Measurements from ENCODE around the gene ASB13. TPM values are rescaled to one million over a fixed set of nuclear protein-coding genes. Genes with fewer than 3 reads are reported as not detected.
A peak's percentile ranks its signal among the peaks of the same experiment; 100 is the strongest.

Gene ASB13
- total and polyA plus RNA-seq, 2 of the 13 experiments (the other 11 are each of a cell fraction or from before 2014, with no cell fraction given): 9.3 to 15.4 TPM

GRCh38 chr10:5659702-5660528 is 6.5 kb downstream of the ASB13 start (continued):
- TF ChIP-seq MEIS1 (CRISPR knock-in tag; IDR thresholded peaks at IDR 0.05; ENCODE audit: borderline replicate concordance) (no peak; the same call in 1 of the 2 replicates), SUZ12 (IDR thresholded peaks at IDR 0.05; ENCODE audit: low read depth, low read length) (no peak), DPF2 (CRISPR knock-in tag; IDR thresholded peaks at IDR 0.05; ENCODE audit: borderline replicate concordance, low read depth) (peak; percentile 60; the same call in 1 of the 2 replicates), PRDM4 (CRISPR knock-in tag; IDR thresholded peaks at IDR 0.05; ENCODE audit: borderline replicate concordance) (no peak), ZNF17 (CRISPR knock-in tag; IDR thresholded peaks at IDR 0.05) (no peak), ZNF484 (CRISPR knock-in tag; IDR thresholded peaks at IDR 0.05; ENCODE audit: borderline replicate concordance, low read depth) (no peak), ATM (IDR thresholded peaks at IDR 0.05; ENCODE audit: borderline replicate concordance) (no peak), JDP2 (CRISPR knock-in tag; IDR thresholded peaks at IDR 0.05; ENCODE audit: borderline replicate concordance) (no peak), KLF9 (CRISPR knock-in tag; IDR thresholded peaks at IDR 0.05; ENCODE audit: low read depth) (no peak), ZBTB49 (CRISPR knock-in tag; IDR thresholded peaks at IDR 0.05; ENCODE audit: borderline replicate concordance) (no peak), FOXC1 (CRISPR knock-in tag; IDR thresholded peaks at IDR 0.05; ENCODE audit: borderline replicate concordance) (no peak; the same call in 1 of the 2 replicates), ZBTB25 (CRISPR knock-in tag; IDR thresholded peaks at IDR 0.05) (0 out of 2 replicates have a peak, but pooled peaks have one; percentile 55), FOXA1 (IDR thresholded peaks at IDR 0.05) (peak; percentile 63), FOXA1 (CRISPR knock-in tag; IDR thresholded peaks at IDR 0.05) (peak; percentile 93), ZBTB39 (CRISPR knock-in tag; IDR thresholded peaks at IDR 0.05) (peak; percentile 38; the same call in 1 of the 2 replicates), ZFX (CRISPR knock-in tag; IDR thresholded peaks at IDR 0.05; ENCODE audit: low read depth) (peak; percentile 58; the same call in 1 of the 2 replicates), FOXA3 (CRISPR knock-in tag; IDR thresholded peaks at IDR 0.05) (peak; percentile 91), ZNF292 (CRISPR knock-in tag; IDR thresholded peaks at IDR 0.05; ENCODE audit: borderline replicate concordance, low read depth) (peak; percentile 87), NCOA1 (CRISPR knock-in tag; IDR thresholded peaks at IDR 0.05) (no peak)
